Memory B cell (primary cell): ENCODE results near the gene ZBTB17.

Source experiments
- ATAC-seq: fragments of 150-1000 bp; cut with Tn5 transposase; 2 replicates; pipeline ENCODE4 v1.10.0; 2021; ENCODE audit warnings: low read depth, mild to moderate bottlenecking, moderate library complexity
- DNase-seq, 2 donors: peaks; one replicate each; pipeline ENCODE4 v3.0.0; 2022; ENCODE audit warnings: low spot score in 2 of 2
- H3K27ac Mint-ChIP-seq: one replicate; pipeline ENCODE4 v1.8.0; 2022; ENCODE audit warnings: mild to moderate bottlenecking, moderate library complexity, mixed read lengths
- H3K27me3 Mint-ChIP-seq: one replicate; pipeline ENCODE4 v1.8.0; 2022; ENCODE audit warnings: mixed read lengths
- H3K36me3 Mint-ChIP-seq: one replicate; pipeline ENCODE4 v1.8.0; 2022; ENCODE audit warnings: mild to moderate bottlenecking, mixed read lengths
- H3K4me1 Mint-ChIP-seq: one replicate; pipeline ENCODE4 v1.8.0; 2022; ENCODE audit warnings: mixed read lengths
- H3K4me3 Mint-ChIP-seq: one replicate; pipeline ENCODE4 v1.8.0; 2022; ENCODE audit warnings: mild to moderate bottlenecking, moderate library complexity, mixed read lengths
- H3K9me3 Mint-ChIP-seq: one replicate; pipeline ENCODE4 v1.8.0; 2022; ENCODE audit warnings: mixed read lengths

The ZBTB17 gene

DNA sequence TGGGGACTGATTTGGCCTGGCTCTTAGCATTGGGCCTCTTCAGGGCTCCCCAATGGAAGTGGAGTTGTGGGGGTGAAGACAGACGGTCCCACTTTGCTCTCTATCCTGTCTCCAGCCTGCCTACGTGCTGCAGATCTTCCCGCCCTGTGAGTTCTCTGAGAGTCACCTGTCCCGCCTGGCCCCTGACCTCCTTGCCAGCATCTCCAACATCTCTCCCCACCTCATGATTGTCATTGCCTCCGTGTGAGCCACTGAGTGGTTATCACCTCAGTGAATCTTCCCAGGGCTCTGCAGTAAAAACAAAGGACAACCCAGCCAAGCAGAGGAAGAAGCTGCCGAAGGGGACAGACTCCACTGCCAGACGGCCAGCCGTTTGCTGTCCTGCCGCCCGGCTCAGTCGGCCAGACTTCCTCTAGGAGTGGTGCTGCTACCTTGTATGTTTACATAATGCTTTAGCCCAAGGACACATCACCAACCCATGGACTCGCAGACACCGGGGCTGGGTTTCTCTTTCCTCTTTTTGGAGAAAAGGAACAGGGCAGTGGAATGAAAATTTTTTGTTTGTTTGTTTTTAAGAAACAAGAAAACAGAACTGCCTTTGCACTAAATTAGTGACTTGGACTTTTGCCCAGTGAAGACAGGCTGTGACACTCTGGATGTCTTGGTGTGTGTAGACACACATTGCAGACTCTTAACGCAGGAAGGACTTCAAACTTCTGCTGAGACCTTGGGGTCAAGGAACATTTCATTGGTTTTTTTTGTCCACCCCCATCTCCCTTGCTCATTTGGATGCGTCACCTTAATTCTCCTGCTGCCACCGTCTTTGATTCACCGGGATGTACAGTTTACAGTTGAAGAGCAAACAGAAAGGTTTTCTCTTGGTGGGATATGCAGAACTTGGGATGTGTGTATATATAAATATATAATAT lies 36.5 kb downstream of the ZBTB17 start:
- H3K4me1 Mint-ChIP-seq, result peaks cover 6% of the 10 kb centered on the region
- no peak overlapping the region for H3K4me3 Mint-ChIP-seq
- H3K27me3 Mint-ChIP-seq, result no peaks in the 10 kb centered on the region
- peaks cover 26% of the 10 kb centered on the region for H3K36me3 Mint-ChIP-seq
- H3K9me3 Mint-ChIP-seq, result no peaks in the 10 kb centered on the region
- peak overlapping the region; percentile 67 for H3K27ac Mint-ChIP-seq
- no peak for DNase-seq
- no peak for ATAC-seq

DNA sequence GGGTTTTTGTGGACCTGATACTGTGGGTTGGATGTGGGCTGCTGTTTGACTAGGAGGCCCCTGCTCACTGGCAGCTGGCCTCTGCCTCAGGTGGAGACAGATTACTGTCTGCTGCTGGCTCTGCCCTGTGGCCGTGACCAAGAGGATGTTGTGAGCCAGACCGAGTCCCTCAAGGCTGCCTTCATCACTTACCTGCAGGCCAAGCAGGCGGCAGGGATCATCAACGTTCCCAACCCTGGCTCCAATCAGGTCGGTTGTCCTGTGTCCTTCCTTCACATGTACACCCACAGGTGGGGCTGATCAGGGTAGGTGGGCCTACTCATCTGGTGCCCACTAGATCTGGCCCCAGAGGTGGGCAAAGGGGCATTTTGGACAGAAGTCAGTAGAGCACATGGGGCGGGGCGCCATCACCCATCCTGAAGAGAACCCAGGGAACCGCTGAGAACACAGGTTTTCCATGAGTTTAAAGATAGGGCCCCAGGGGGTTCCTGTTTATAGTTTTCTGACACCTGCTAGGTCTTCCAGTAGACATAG lies 37.2 kb downstream of the ZBTB17 start:
- no peak for DNase-seq
- no peaks in the 10 kb centered on the region for H3K27me3 Mint-ChIP-seq
- ATAC-seq, result no peak
- H3K4me1 Mint-ChIP-seq, result peaks cover 6% of the 10 kb centered on the region
- H3K27ac Mint-ChIP-seq, result peak overlapping the region; percentile 67
- peaks cover 28% of the 10 kb centered on the region for H3K36me3 Mint-ChIP-seq
- H3K4me3 Mint-ChIP-seq, result no peak overlapping the region
- H3K9me3 Mint-ChIP-seq, result no peaks in the 10 kb centered on the region

DNA sequence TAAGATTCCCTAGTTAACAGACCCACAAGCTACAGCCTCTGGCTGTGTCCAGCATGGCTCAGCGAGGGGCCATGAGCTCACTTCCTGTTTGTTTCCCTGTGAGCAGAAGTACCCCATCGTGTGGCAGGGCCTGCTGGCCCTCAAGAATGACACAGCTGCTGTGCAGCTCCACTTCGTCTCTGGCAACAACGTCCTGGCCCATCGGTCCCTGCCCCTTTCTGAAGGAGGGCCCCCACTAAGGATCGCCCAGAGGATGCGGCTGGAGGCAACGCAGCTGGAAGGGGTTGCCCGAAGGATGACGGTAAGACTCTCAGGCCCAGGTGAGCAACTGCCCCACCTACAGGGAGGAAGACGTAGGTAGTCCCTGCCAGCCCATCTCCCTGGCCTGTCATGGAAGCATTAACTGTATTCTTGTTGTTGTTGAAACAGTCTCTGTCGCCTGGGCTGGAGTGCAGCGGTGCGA lies 38.2 kb downstream of the ZBTB17 start:
- DNase-seq (no peak), ATAC-seq (peak; percentile 47)
- H3K27me3 Mint-ChIP-seq, result no peaks in the 10 kb centered on the region
- H3K27ac Mint-ChIP-seq, result peak overlapping the region; percentile 83
- peaks cover 6% of the 10 kb centered on the region for H3K4me1 Mint-ChIP-seq
- H3K9me3 Mint-ChIP-seq, result no peaks in the 10 kb centered on the region
- H3K4me3 Mint-ChIP-seq, result no peak overlapping the region
- H3K36me3 Mint-ChIP-seq, result peaks cover 30% of the 10 kb centered on the region

DNA sequence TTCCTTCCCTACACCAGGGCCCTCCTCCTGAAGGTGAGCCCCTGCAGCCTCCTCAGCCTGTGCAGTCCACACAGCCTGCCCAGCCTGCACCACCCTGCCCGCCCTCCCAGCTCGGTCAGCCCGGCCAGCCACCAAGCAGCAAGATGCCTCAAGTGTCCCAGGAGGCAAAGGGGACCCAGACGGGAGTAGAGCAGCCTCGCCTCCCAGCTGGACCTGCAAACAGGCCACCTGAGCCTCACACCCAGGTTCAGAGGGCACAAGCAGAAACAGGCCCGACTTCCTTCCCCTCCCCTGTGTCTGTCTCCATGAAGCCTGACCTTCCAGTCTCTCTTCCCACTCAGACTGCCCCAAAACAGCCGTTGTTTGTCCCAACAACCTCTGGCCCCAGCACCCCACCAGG lies 38.8 kb downstream of the ZBTB17 start:
- Mint-ChIP-seq H3K27me3 (no peaks in the 10 kb centered on the region), H3K36me3 (peaks cover 36% of the 10 kb centered on the region), H3K4me1 (peaks cover 6% of the 10 kb centered on the region), H3K9me3 (no peaks in the 10 kb centered on the region), H3K27ac (peak overlapping the region; percentile 83), H3K4me3 (no peak overlapping the region)
- DNase-seq (no peak), ATAC-seq (no peak)

DNA sequence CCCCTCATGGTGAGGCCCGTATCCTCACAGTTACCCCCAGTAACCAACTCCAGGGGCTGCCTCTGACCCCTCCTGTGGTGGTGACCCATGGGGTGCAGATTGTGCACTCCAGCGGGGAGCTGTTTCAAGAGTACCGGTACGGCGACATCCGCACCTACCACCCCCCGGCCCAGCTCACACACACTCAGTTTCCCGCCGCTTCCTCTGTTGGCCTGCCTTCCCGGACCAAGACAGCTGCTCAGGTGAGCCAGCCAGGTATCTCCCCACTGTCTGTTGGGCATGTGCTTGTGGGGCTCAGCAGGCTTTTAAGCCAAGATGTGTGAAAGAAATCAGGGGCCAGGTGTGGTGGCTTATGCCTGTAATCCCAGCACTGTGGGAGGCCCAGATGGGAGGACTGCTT lies 39.9 kb downstream of the ZBTB17 start:
- no peak overlapping the region for H3K4me3 Mint-ChIP-seq
- peaks cover 44% of the 10 kb centered on the region for H3K36me3 Mint-ChIP-seq
- no peaks in the 10 kb centered on the region for H3K9me3 Mint-ChIP-seq
- H3K27ac Mint-ChIP-seq, result no peak overlapping the region
- H3K27me3 Mint-ChIP-seq, result no peaks in the 10 kb centered on the region
- ATAC-seq (no peak), DNase-seq (no peak)
- peaks cover 6% of the 10 kb centered on the region for H3K4me1 Mint-ChIP-seq

DNA sequence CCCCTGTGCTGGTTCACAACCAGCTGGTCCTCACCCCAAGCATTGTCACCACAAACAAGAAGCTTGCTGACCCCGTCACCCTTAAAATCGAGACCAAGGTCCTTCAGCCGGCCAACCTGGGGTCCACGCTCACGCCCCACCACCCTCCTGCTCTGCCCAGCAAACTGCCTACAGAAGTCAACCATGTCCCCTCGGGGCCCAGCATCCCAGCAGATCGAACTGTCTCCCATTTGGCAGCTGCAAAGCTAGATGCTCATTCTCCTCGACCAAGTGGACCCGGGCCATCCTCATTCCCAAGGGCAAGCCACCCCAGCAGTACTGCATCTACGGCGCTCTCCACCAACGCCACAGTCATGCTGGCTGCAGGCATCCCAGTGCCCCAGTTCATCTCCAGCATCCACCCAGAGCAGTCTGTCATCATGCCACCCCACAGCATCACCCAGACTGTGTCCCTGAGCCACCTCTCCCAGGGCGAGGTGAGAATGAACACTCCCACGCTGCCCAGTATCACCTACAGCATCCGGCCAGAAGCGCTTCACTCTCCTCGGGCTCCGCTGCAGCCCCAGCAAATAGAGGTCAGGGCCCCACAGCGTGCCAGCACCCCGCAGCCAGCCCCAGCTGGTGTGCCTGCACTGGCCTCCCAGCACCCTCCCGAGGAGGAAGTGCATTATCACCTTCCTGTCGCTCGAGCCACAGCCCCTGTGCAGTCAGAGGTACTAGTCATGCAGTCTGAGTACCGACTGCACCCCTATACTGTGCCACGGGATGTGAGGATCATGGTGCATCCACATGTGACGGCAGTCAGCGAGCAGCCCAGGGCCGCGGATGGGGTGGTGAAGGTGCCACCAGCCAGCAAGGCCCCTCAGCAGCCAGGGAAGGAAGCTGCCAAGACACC lies 40.6 kb downstream of the ZBTB17 start:
- H3K4me3 Mint-ChIP-seq, result no peak overlapping the region
- no peak for ATAC-seq
- no peak for DNase-seq
- H3K27me3 Mint-ChIP-seq, result no peaks in the 10 kb centered on the region
- peaks cover 48% of the 10 kb centered on the region for H3K36me3 Mint-ChIP-seq
- H3K4me1 Mint-ChIP-seq, result peaks cover 6% of the 10 kb centered on the region
- peak overlapping the region; percentile 60 for H3K27ac Mint-ChIP-seq
- no peaks in the 10 kb centered on the region for H3K9me3 Mint-ChIP-seq

DNA sequence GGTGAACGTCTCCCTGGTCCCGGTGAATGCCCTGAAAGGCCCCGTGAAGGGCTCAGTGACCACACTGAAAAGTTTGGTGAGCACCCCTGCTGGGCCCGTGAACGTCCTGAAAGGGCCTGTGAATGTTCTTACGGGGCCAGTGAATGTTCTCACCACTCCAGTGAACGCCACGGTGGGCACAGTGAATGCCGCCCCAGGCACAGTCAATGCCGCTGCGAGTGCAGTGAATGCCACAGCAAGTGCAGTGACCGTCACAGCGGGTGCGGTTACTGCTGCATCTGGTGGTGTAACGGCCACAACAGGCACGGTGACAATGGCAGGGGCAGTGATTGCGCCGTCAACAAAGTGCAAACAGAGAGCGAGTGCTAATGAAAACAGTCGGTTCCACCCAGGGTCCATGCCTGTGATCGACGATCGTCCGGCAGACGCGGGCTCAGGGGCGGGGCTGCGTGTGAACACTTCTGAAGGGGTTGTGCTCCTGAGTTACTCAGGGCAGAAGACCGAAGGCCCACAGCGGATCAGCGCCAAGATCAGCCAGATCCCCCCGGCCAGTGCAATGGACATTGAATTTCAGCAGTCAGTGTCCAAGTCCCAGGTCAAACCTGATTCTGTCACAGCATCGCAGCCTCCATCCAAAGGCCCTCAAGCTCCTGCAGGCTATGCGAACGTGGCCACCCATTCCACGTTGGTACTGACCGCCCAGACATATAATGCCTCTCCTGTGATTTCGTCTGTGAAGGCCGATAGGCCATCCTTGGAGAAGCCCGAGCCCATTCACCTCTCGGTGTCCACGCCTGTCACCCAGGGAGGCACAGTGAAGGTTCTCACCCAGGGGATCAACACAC lies 41.5 kb downstream of the ZBTB17 start:
- Mint-ChIP-seq H3K36me3 (peaks cover 53% of the 10 kb centered on the region), H3K27ac (no peak overlapping the region)
- no peak for DNase-seq

DNA sequence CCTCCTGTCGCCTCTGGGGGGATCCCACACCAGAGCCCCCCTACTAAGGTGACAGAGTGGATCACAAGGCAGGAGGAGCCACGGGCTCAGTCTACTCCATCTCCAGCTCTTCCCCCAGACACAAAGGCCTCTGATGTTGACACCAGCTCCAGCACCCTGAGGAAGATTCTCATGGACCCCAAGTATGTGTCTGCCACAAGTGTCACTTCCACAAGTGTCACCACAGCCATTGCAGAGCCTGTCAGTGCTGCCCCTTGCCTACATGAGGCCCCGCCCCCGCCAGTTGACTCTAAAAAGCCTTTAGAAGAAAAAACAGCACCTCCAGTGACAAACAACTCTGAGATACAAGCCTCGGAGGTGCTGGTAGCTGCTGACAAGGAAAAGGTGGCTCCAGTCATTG lies 42.2 kb downstream of the ZBTB17 start:
- H3K4me1 Mint-ChIP-seq, result peaks cover 6% of the 10 kb centered on the region
- peaks cover 56% of the 10 kb centered on the region for H3K36me3 Mint-ChIP-seq
- ATAC-seq, result no peak
- no peaks in the 10 kb centered on the region for H3K27me3 Mint-ChIP-seq
- DNase-seq, result no peak
- no peaks in the 10 kb centered on the region for H3K9me3 Mint-ChIP-seq
- no peak overlapping the region for H3K4me3 Mint-ChIP-seq
- no peak overlapping the region for H3K27ac Mint-ChIP-seq

More for the DNA sequence above, 41.5 kb downstream of the ZBTB17 start:
- Mint-ChIP-seq H3K4me1 (peaks cover 6% of the 10 kb centered on the region), H3K27me3 (no peaks in the 10 kb centered on the region), H3K9me3 (no peaks in the 10 kb centered on the region), H3K4me3 (no peak overlapping the region)
- ATAC-seq, result no peak

DNA sequence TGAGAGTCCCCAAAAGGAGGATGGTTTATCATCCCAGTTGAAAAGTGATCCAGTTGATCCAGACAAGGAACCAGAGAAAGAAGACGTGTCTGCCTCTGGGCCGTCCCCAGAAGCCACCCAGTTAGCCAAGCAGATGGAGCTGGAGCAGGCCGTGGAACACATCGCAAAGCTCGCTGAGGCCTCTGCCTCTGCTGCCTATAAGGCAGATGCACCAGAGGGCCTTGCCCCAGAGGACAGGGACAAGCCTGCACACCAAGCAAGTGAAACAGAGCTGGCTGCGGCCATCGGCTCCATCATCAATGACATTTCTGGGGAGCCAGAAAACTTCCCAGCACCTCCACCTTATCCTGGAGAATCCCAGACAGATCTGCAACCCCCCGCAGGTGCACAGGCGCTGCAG lies 43.3 kb downstream of the ZBTB17 start:
- Mint-ChIP-seq H3K36me3 (peaks cover 59% of the 10 kb centered on the region), H3K4me3 (no peak overlapping the region), H3K4me1 (peaks cover 6% of the 10 kb centered on the region), H3K27me3 (no peaks in the 10 kb centered on the region), H3K27ac (no peak overlapping the region), H3K9me3 (no peaks in the 10 kb centered on the region)
- no peak for DNase-seq
- no peak for ATAC-seq

DNA sequence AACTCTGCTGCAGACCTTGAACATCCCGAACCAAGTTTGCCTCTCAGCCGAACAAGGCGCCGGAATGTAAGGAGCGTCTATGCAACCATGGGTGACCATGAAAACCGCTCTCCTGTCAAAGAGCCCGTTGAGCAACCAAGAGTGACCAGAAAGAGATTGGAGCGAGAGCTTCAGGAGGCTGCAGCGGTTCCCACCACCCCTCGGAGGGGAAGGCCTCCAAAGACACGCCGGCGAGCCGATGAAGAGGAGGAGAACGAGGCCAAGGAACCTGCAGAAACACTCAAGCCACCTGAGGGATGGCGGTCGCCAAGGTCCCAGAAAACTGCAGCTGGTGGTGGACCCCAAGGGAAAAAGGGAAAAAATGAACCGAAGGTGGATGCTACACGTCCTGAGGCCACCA lies 44.0 kb downstream of the ZBTB17 start:
- Mint-ChIP-seq H3K4me1 (peaks cover 2% of the 10 kb centered on the region), H3K9me3 (no peaks in the 10 kb centered on the region), H3K36me3 (peaks cover 56% of the 10 kb centered on the region), H3K27me3 (no peaks in the 10 kb centered on the region), H3K27ac (peak overlapping the region; percentile 45), H3K4me3 (no peak overlapping the region)
- ATAC-seq (no peak), DNase-seq (no peak)

DNA sequence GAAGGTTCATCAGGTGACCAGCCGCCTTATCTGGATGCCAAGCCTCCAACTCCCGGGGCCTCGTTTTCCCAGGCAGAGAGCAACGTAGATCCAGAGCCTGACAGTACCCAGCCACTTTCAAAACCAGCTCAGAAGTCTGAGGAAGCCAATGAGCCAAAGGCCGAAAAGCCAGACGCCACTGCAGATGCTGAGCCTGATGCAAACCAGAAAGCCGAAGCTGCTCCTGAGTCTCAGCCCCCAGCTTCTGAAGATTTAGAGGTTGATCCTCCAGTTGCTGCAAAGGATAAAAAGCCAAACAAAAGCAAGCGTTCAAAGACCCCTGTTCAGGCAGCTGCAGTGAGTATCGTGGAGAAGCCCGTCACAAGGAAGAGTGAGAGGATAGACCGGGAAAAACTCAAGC lies 44.5 kb downstream of the ZBTB17 start:
- Mint-ChIP-seq H3K4me1 (peaks cover 2% of the 10 kb centered on the region), H3K27me3 (no peaks in the 10 kb centered on the region), H3K36me3 (peaks cover 56% of the 10 kb centered on the region), H3K27ac (peak overlapping the region; percentile 45), H3K9me3 (no peaks in the 10 kb centered on the region), H3K4me3 (no peak overlapping the region)
- ATAC-seq, result no peak
- no peak for DNase-seq

DNA sequence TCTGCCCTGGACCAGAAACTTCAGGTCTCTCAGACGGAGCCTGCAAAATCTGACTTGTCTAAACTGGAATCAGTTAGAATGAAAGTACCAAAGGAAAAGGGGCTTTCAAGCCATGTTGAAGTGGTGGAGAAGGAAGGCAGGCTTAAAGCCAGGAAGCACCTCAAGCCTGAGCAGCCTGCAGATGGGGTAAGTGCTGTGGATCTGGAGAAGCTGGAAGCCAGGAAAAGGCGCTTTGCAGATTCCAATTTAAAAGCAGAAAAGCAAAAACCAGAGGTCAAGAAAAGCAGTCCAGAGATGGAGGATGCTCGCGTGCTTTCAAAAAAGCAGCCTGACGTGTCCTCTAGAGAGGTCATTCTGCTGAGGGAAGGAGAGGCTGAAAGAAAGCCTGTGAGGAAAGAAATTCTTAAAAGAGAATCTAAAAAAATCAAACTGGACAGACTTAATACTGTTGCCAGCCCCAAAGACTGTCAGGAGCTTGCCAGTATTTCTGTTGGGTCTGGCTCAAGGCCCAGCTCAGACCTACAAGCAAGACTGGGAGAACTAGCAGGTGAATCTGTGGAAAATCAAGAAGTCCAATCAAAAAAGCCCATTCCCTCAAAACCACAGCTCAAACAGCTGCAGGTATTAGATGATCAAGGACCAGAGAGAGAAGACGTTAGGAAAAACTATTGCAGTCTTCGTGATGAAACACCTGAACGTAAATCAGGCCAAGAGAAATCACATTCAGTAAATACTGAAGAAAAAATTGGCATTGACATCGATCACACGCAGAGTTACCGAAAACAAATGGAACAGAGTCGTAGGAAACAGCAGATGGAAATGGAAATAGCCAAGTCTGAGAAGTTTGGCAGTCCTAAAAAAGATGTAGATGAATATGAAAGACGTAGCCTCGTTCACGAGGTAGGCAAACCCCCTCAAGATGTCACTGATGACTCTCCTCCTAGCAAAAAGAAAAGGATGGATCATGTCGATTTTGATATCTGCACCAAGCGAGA lies 46.6 kb downstream of the ZBTB17 start:
- DNase-seq, result no peak
- Mint-ChIP-seq H3K9me3 (no peaks in the 10 kb centered on the region), H3K36me3 (peaks cover 49% of the 10 kb centered on the region), H3K27ac (peak overlapping the region; percentile 5), H3K27me3 (no peaks in the 10 kb centered on the region), H3K4me3 (no peak overlapping the region), H3K4me1 (peaks cover 2% of the 10 kb centered on the region)
- ATAC-seq, result no peak
